GM23338 (cell line): ENCODE results near the gene USP37. TPM values are rescaled to one million over a fixed set of nuclear protein-coding genes. Genes with fewer than 3 reads are reported as not detected.
A peak's percentile ranks its signal among the peaks of the same experiment; 100 is the strongest.
"Not testable (repeated sequence)": the region's sequence is repeated elsewhere in the genome, so short reads cannot be mapped to it uniquely, and the experiment has no call there.

Experiments used
- ATAC-seq: fragments of 200-7000 bp; cut with Tn5 transposase; 3 replicates; pipeline ENCODE4 v1.9.1; 2020
- DNase-seq: peaks from one replicate; pipeline ENCODE4 v3.0.0-alpha.2; 2015; ENCODE audit warnings: low spot score
- H2AFZ ChIP-seq: fragments of 200-600 bp; sonication (generic); 2 replicates; pipeline ENCODE4 v1.8.0; 2016; ENCODE audit warnings: antibody characterized with exemption, mild to moderate bottlenecking, moderate library complexity
- H3F3A ChIP-seq: fragments of 200-600 bp; sonication (generic); replicated peaks from 2 replicates; pipeline ENCODE4 v1.8.0; 2017; ENCODE audit warnings: antibody characterized with exemption, mixed run types, low read depth
- H3K27ac ChIP-seq: fragments of 200-600 bp; sonication (generic); 2 replicates; pipeline ENCODE4 v1.6.1; 2016; ENCODE audit warnings: low read depth
- H3K27me3 ChIP-seq: fragments of 200-600 bp; sonication (generic); 2 replicates; pipeline ENCODE4 v1.8.0; 2016; ENCODE audit warnings: mild to moderate bottlenecking, mixed run types, moderate library complexity; ENCODE audit not compliant: insufficient read depth
- H3K36me3 ChIP-seq: fragments of 200-600 bp; sonication (generic); 2 replicates; pipeline ENCODE4 v1.8.0; 2016; ENCODE audit warnings: mild to moderate bottlenecking; ENCODE audit not compliant: insufficient read depth
- H3K4me1 ChIP-seq: fragments of 200-600 bp; sonication (generic); 2 replicates; pipeline ENCODE4 v1.8.0; 2016; ENCODE audit warnings: mild to moderate bottlenecking, moderate library complexity; ENCODE audit not compliant: insufficient read depth
- H3K4me2 ChIP-seq: fragments of 200-600 bp; sonication (generic); 2 replicates; pipeline ENCODE4 v1.7.1; 2017; ENCODE audit warnings: mixed run types
- H3K4me3 ChIP-seq: fragments of 200-600 bp; sonication (generic); 2 replicates; pipeline ENCODE4 v1.6.1; 2016; ENCODE audit warnings: mixed run types
- H3K79me2 ChIP-seq: fragments of 200-600 bp; sonication (generic); replicated peaks from 2 replicates; pipeline ENCODE4 v1.8.0; 2017; ENCODE audit warnings: mild to moderate bottlenecking; ENCODE audit not compliant: insufficient read depth
- H3K9me2 ChIP-seq: fragments of 200-600 bp; sonication (generic); 2 replicates; pipeline ENCODE4 v1.8.0; 2017; ENCODE audit not compliant: insufficient read depth
- H4K20me1 ChIP-seq: fragments of 200-600 bp; sonication (generic); replicated peaks from 2 replicates; pipeline ENCODE4 v1.8.0; 2017; ENCODE audit warnings: mild to moderate bottlenecking; ENCODE audit not compliant: insufficient read depth
- H3K27ac Mint-ChIP-seq: 2 replicates; pipeline ENCODE4 v1.8.0; 2020; ENCODE audit warnings: inconsistent platforms, mild to moderate bottlenecking, moderate library complexity, mixed read lengths
- H3K27me3 Mint-ChIP-seq: 3 replicates; pipeline ENCODE4 v1.8.0; 2022; ENCODE audit warnings: low read depth, mild to moderate bottlenecking, moderate library complexity, mixed read lengths, inconsistent platforms; ENCODE audit not compliant: insufficient read depth, poor library complexity
- H3K36me3 Mint-ChIP-seq: 3 replicates; pipeline ENCODE4 v1.8.0; 2021; ENCODE audit warnings: low read depth, mild to moderate bottlenecking, inconsistent platforms, moderate library complexity, mixed read lengths
- H3K4me1 Mint-ChIP-seq: 3 replicates; pipeline ENCODE4 v1.8.0; 2020; ENCODE audit warnings: mild to moderate bottlenecking, inconsistent platforms, mixed read lengths
- H3K4me3 Mint-ChIP-seq: 3 replicates; pipeline ENCODE4 v1.8.0; 2021; ENCODE audit warnings: moderate library complexity, mild to moderate bottlenecking, inconsistent platforms, mixed read lengths
- H3K9me3 Mint-ChIP-seq: 3 replicates; pipeline ENCODE4 v1.8.0; 2020; ENCODE audit warnings: moderate library complexity, mild to moderate bottlenecking, inconsistent platforms, mixed read lengths
- EZH2 ChIP-seq: fragments of 200-600 bp; sonication (generic); IDR thresholded peaks from one replicate; pipeline ENCODE4 v1.8.0; 2017; ENCODE audit warnings: antibody characterized with exemption, mild to moderate bottlenecking, low read depth; ENCODE audit not compliant: unreplicated experiment
- JUNB ChIP-seq: IDR thresholded peaks from one replicate; pipeline ENCODE4 v1.6.1; 2016; ENCODE audit warnings: antibody characterized with exemption; ENCODE audit not compliant: unreplicated experiment
- ZNF331 ChIP-seq: fragments of 250-450 bp; sonication (Bioruptor Pico); IDR thresholded peaks from 2 replicates; pipeline ENCODE4 v1.5.0; 2020; ENCODE audit warnings: low read depth, mild to moderate bottlenecking, moderate library complexity
- polyA plus RNA-seq: library from polyadenylated mRNA; unstranded; fragments of >200 nt; fragmentation: Nextera tagmentation; extraction: Ambion mirVana; gene quantifications from 2 replicates; pipeline ENCODE4 v1.2.1, GENCODE V29; 2016
- total RNA-seq: library from RNA; depleted of rRNA; stranded (reverse); fragments of >200 nt; shearing (Covaris generic); gene quantifications from 2 replicates; pipeline ENCODE4 v1.2.3, GENCODE V29; 2014
- TF ChIP-seq, protein P1 (sequence below): IDR thresholded peaks from one replicate; pipeline ENCODE4 v1.6.1; 2018; ENCODE audit warnings: antibody characterized with exemption; ENCODE audit not compliant: unreplicated experiment
- TF ChIP-seq, protein P2 (sequence below), 2 experiments: fragments of 200-600 bp in 1 of 2; sonication (generic) in 1 of 2; conservative IDR thresholded peaks; 2 replicates each; pipeline versions ENCODE4 v1.5.1 to v1.6.1; 2016 to 2017; ENCODE audit warnings: antibody characterized with exemption in 2 of 2, low read depth in 2 of 2, mild to moderate bottlenecking in 2 of 2, moderate library complexity in 1 of 2
- TF ChIP-seq, protein P3 (sequence below): fragments of 250-450 bp; sonication (Bioruptor Pico); IDR thresholded peaks from 2 replicates; pipeline ENCODE4 v1.5.0; 2020; ENCODE audit warnings: mild to moderate bottlenecking, moderate library complexity

USP37 gene
- total and polyA plus RNA-seq, 2 experiments from 2014 or later, result 8.2 to 21.0 TPM

DNA sequence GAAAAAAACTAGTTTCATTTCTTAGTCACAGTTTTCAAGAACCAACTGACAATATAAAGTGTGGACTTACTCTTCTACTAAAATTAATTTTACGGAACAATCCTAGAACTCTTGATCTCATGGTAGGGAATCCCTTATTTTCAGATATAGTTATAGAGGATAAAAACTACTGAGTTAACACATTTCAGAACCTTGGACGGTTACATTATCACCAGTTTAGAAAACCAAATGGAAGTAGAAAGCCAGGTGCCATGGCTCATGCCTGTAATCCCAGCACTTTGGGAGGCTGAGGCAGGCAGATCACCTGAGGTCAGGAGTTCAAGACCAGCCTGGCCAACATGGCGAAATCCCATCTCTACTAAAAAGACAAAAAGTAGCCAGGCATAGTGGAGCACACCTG is 13.9 kb downstream of the USP37 start:
- not testable (repeated sequence) for H3K27me3 Mint-ChIP-seq, H3K9me3 Mint-ChIP-seq, H3K4me3 ChIP-seq, H3K27ac ChIP-seq, ATAC-seq, DNase-seq, H3K4me2 ChIP-seq, H3F3A ChIP-seq, H3K4me3 Mint-ChIP-seq, H3K27me3 ChIP-seq, H3K79me2 ChIP-seq, H3K9me2 ChIP-seq, H4K20me1 ChIP-seq, H2AFZ ChIP-seq
- TF ChIP-seq, protein P1, sequence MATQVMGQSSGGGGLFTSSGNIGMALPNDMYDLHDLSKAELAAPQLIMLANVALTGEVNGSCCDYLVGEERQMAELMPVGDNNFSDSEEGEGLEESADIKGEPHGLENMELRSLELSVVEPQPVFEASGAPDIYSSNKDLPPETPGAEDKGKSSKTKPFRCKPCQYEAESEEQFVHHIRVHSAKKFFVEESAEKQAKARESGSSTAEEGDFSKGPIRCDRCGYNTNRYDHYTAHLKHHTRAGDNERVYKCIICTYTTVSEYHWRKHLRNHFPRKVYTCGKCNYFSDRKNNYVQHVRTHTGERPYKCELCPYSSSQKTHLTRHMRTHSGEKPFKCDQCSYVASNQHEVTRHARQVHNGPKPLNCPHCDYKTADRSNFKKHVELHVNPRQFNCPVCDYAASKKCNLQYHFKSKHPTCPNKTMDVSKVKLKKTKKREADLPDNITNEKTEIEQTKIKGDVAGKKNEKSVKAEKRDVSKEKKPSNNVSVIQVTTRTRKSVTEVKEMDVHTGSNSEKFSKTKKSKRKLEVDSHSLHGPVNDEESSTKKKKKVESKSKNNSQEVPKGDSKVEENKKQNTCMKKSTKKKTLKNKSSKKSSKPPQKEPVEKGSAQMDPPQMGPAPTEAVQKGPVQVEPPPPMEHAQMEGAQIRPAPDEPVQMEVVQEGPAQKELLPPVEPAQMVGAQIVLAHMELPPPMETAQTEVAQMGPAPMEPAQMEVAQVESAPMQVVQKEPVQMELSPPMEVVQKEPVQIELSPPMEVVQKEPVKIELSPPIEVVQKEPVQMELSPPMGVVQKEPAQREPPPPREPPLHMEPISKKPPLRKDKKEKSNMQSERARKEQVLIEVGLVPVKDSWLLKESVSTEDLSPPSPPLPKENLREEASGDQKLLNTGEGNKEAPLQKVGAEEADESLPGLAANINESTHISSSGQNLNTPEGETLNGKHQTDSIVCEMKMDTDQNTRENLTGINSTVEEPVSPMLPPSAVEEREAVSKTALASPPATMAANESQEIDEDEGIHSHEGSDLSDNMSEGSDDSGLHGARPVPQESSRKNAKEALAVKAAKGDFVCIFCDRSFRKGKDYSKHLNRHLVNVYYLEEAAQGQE, result peak; percentile 37
- Mint-ChIP-seq H3K36me3 (peaks cover 65% of the 10 kb centered on the region), H3K4me1 (peaks cover 17% of the 10 kb centered on the region), H3K27ac (peak overlapping the region; percentile 68; the same call in 1 of the 2 replicates)
- H3K36me3 ChIP-seq, result peaks cover 28% of the 10 kb centered on the region
- H3K4me1 ChIP-seq, result peaks cover 23% of the 10 kb centered on the region

DNA sequence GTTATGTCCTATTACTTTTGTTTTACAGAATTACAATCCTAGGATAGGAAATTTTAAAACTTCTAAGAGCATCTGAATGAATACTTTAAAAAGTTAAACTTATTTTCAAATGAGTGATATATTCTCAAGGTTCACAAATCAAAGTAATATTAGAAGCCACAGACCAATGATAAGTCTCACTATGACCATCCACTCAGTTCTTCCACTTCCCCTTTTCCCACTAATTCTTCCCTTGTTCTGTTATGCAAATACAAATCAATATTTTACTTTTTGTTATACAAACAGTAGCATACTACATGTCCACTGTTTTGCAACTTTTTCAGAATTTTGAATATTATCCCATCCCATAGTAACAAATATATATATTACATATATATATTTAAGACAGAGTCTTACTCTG is 20.2 kb downstream of the USP37 start:
- Mint-ChIP-seq H3K27ac (no peak overlapping the region), H3K4me3 (no peak overlapping the region), H3K4me1 (no peaks in the 10 kb centered on the region), H3K27me3 (no peaks in the 10 kb centered on the region), H3K36me3 (peaks cover 71% of the 10 kb centered on the region), H3K9me3 (peaks cover 3% of the 10 kb centered on the region; the same call in 1 of the 3 replicates)
- no peak for DNase-seq
- Histone ChIP-seq H3K27me3 (no peaks in the 10 kb centered on the region), H3K79me2 (no peaks in the 10 kb centered on the region), H3K36me3 (peaks cover 43% of the 10 kb centered on the region), H3K27ac (no peak overlapping the region), H3K4me3 (no peak overlapping the region), H3K4me1 (no peaks in the 10 kb centered on the region), H3K4me2 (no peak overlapping the region), H4K20me1 (no peaks in the 10 kb centered on the region), H3K9me2 (no peaks in the 10 kb centered on the region), H2AFZ (no peak overlapping the region), H3F3A (no peaks in the 10 kb centered on the region)
- no peak for ATAC-seq
- TF ChIP-seq EZH2, result no peak
- TF ChIP-seq, protein P2, sequence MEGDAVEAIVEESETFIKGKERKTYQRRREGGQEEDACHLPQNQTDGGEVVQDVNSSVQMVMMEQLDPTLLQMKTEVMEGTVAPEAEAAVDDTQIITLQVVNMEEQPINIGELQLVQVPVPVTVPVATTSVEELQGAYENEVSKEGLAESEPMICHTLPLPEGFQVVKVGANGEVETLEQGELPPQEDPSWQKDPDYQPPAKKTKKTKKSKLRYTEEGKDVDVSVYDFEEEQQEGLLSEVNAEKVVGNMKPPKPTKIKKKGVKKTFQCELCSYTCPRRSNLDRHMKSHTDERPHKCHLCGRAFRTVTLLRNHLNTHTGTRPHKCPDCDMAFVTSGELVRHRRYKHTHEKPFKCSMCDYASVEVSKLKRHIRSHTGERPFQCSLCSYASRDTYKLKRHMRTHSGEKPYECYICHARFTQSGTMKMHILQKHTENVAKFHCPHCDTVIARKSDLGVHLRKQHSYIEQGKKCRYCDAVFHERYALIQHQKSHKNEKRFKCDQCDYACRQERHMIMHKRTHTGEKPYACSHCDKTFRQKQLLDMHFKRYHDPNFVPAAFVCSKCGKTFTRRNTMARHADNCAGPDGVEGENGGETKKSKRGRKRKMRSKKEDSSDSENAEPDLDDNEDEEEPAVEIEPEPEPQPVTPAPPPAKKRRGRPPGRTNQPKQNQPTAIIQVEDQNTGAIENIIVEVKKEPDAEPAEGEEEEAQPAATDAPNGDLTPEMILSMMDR (conservative IDR thresholded peaks at IDR 0.05; ENCODE audit: low read depth in 2 of 2), result no peak
- no peak for TF ChIP-seq ZNF331 (CRISPR knock-in tag)
- TF ChIP-seq, protein P1, result no peak
- TF ChIP-seq, protein P3, sequence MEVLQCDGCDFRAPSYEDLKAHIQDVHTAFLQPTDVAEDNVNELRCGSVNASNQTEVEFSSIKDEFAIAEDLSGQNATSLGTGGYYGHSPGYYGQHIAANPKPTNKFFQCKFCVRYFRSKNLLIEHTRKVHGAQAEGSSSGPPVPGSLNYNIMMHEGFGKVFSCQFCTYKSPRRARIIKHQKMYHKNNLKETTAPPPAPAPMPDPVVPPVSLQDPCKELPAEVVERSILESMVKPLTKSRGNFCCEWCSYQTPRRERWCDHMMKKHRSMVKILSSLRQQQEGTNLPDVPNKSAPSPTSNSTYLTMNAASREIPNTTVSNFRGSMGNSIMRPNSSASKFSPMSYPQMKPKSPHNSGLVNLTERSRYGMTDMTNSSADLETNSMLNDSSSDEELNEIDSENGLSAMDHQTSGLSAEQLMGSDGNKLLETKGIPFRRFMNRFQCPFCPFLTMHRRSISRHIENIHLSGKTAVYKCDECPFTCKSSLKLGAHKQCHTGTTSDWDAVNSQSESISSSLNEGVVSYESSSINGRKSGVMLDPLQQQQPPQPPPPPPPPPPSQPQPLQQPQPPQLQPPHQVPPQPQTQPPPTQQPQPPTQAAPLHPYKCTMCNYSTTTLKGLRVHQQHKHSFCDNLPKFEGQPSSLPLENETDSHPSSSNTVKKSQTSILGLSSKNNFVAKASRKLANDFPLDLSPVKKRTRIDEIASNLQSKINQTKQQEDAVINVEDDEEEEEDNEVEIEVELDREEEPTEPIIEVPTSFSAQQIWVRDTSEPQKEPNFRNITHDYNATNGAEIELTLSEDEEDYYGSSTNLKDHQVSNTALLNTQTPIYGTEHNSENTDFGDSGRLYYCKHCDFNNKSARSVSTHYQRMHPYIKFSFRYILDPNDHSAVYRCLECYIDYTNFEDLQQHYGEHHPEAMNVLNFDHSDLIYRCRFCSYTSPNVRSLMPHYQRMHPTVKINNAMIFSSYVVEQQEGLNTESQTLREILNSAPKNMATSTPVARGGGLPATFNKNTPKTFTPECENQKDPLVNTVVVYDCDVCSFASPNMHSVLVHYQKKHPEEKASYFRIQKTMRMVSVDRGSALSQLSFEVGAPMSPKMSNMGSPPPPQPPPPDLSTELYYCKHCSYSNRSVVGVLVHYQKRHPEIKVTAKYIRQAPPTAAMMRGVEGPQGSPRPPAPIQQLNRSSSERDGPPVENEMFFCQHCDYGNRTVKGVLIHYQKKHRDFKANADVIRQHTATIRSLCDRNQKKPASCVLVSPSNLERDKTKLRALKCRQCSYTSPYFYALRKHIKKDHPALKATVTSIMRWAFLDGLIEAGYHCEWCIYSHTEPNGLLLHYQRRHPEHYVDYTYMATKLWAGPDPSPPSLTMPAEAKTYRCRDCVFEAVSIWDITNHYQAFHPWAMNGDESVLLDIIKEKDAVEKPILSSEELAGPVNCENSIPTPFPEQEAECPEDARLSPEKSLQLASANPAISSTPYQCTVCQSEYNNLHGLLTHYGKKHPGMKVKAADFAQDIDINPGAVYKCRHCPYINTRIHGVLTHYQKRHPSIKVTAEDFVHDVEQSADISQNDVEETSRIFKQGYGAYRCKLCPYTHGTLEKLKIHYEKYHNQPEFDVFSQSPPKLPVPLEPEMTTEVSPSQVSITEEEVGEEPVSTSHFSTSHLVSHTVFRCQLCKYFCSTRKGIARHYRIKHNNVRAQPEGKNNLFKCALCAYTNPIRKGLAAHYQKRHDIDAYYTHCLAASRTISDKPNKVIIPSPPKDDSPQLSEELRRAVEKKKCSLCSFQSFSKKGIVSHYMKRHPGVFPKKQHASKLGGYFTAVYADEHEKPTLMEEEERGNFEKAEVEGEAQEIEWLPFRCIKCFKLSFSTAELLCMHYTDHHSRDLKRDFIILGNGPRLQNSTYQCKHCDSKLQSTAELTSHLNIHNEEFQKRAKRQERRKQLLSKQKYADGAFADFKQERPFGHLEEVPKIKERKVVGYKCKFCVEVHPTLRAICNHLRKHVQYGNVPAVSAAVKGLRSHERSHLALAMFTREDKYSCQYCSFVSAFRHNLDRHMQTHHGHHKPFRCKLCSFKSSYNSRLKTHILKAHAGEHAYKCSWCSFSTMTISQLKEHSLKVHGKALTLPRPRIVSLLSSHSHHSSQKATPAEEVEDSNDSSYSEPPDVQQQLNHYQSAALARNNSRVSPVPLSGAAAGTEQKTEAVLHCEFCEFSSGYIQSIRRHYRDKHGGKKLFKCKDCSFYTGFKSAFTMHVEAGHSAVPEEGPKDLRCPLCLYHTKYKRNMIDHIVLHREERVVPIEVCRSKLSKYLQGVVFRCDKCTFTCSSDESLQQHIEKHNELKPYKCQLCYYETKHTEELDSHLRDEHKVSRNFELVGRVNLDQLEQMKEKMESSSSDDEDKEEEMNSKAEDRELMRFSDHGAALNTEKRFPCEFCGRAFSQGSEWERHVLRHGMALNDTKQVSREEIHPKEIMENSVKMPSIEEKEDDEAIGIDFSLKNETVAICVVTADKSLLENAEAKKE (CRISPR knock-in tag), result no peak
- no peak for TF ChIP-seq JUNB
